LNCAP (cell line): ENCODE measurements around the gene ZNF782.

Experiments
- TF ChIP-seq, protein P1 (sequence below): fragments of 450-650 bp; IDR thresholded peaks from 2 replicates; pipeline ENCODE4 v1.5.1; 2017; ENCODE audit warnings: mild to moderate bottlenecking

ZNF782 gene

DNA sequence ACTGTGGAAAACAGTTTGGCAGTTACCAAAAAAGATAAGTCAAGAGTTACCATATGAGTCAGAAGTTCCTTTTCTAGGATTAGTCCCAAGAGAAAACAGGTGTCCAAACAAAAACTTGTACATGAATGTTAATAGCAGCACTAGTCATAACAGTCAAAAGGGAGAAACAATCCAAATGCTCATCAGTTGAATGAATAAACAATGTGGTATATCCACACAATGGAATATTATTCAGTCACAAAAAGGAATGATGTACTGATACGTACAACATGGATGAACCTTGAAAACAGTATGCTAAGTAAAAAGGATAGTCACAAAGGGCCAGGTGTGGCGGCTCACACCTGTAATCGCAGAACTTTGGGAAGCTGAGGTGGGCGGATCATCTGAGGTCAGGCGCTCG is 84.3 kb downstream of the ZNF782 start:
- TF ChIP-seq, protein P1, sequence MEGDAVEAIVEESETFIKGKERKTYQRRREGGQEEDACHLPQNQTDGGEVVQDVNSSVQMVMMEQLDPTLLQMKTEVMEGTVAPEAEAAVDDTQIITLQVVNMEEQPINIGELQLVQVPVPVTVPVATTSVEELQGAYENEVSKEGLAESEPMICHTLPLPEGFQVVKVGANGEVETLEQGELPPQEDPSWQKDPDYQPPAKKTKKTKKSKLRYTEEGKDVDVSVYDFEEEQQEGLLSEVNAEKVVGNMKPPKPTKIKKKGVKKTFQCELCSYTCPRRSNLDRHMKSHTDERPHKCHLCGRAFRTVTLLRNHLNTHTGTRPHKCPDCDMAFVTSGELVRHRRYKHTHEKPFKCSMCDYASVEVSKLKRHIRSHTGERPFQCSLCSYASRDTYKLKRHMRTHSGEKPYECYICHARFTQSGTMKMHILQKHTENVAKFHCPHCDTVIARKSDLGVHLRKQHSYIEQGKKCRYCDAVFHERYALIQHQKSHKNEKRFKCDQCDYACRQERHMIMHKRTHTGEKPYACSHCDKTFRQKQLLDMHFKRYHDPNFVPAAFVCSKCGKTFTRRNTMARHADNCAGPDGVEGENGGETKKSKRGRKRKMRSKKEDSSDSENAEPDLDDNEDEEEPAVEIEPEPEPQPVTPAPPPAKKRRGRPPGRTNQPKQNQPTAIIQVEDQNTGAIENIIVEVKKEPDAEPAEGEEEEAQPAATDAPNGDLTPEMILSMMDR: no peak
